HCT116 (cell line): ENCODE data around the gene ERN1. TPM values are rescaled to one million over a fixed set of nuclear protein-coding genes. Genes with fewer than 3 reads are reported as not detected.
A peak's percentile ranks its signal among the peaks of the same experiment; 100 is the strongest.

Experiments
- ATAC-seq: fragments of 200-7000 bp; cut with Tn5 transposase; 2 replicates; pipeline ENCODE4 v1.9.1; 2020; ENCODE audit warnings: mild to moderate bottlenecking, moderate library complexity
- BruUV-seq: library from RNA; stranded (reverse); fragments of 400-500 nt; replicated peaks from 2 replicates; lab custom pipeline; 2021; lab: Mats Ljungman, UMichigan
- CTCF ChIA-PET: fragments of 300-600 bp; sonication (Branson Sonifier 250); formaldehyde crosslinking; loops from one replicate; lab custom pipeline; 2021; ENCODE audit warnings: antibody characterized with exemption; lab: Charles Lee
- POLR2A ChIA-PET: fragments of 300-600, 350-600 bp; sonication (Branson Sonifier 250); formaldehyde crosslinking; loops from one replicate; lab custom pipeline; 2021; ENCODE audit warnings: antibody characterized with exemption; lab: Charles Lee
- RAD21 ChIA-PET, 2 experiments: fragments of 300-600 bp; sonication (Branson Sonifier 250); formaldehyde crosslinking; loops; one replicate each; lab custom pipeline; 2023; ENCODE audit warnings: low total read pairs in 2 of 2; ENCODE audit not compliant: uncharacterized antibody in 2 of 2, unreplicated experiment in 2 of 2, low non-redundant PET in 1 of 2; lab: Charles Lee
- DNase-seq: peaks from one replicate; pipeline ENCODE4 v3.0.0-alpha.2; 2010; ENCODE audit warnings: low read depth, low spot score
- H2AFZ ChIP-seq: fragments of 200-600 bp; shearing (Covaris generic), sonication (generic); 2 replicates; pipeline ENCODE4 v1.6.1; 2017; ENCODE audit warnings: low read depth, mixed run types, mixed read lengths, antibody characterized with exemption, low read length; ENCODE audit not compliant: poor library complexity, severe bottlenecking
- H3K27ac ChIP-seq: 2 replicates; pipeline ENCODE4 v1.5.1; 2012; ENCODE audit warnings: low read depth, low read length
- H3K27me3 ChIP-seq: fragments of 200-600 bp; sonication (generic); 2 replicates; pipeline ENCODE4 v1.6.1; 2016; ENCODE audit warnings: mixed run types, low read length, mixed read lengths; ENCODE audit not compliant: insufficient read depth
- H3K36me3 ChIP-seq, 2 experiments: fragments of 200-500 bp in 1 of 2; fragments of 200-600 bp in 1 of 2; sonication (Bioruptor generic) in 1 of 2; sonication (generic) in 1 of 2; 2 replicates each; pipeline versions ENCODE4 v1.5.1 to v1.6.1; 2014 to 2016; ENCODE audit warnings: low read length in 2 of 2, inconsistent platforms in 1 of 2, mixed read lengths in 1 of 2, mixed run types in 1 of 2; ENCODE audit not compliant: insufficient read depth in 2 of 2, control insufficient read depth in 1 of 2
- H3K4me1 ChIP-seq, 2 experiments: fragments of 200-600 bp in 1 of 2; sonication (generic) in 1 of 2; 2 replicates each; pipeline versions ENCODE4 v1.5.1 to v1.6.1; 2012 to 2017; ENCODE audit warnings: low read length in 2 of 2, inconsistent platforms in 1 of 2, mild to moderate bottlenecking in 1 of 2, mixed read lengths in 1 of 2, mixed run types in 1 of 2, moderate library complexity in 1 of 2; ENCODE audit not compliant: insufficient read depth in 2 of 2, control insufficient read depth in 1 of 2
- H3K4me2 ChIP-seq: fragments of 200-600 bp; sonication (generic); 2 replicates; pipeline ENCODE4 v1.6.1; 2017; ENCODE audit warnings: mixed run types, low read length, mixed read lengths
- H3K4me3 ChIP-seq, 2 experiments: fragments of 200-600 bp in 1 of 2; sonication (generic) in 1 of 2; replicated peaks in 1 of 2; 2 replicates each; pipeline ENCODE4 v1.5.1; 2011 to 2016; ENCODE audit warnings: low read length in 2 of 2, control low read depth in 1 of 2, low read depth in 1 of 2, mild to moderate bottlenecking in 1 of 2, mixed read lengths in 1 of 2, mixed run types in 1 of 2
- H3K79me2 ChIP-seq: fragments of 200-600 bp; sonication (generic); 2 replicates; pipeline ENCODE4 v1.6.1; 2017; ENCODE audit warnings: mild to moderate bottlenecking, mixed run types, low read length, moderate library complexity, mixed read lengths; ENCODE audit not compliant: insufficient read depth
- H3K9ac ChIP-seq: fragments of 200-600 bp; sonication (generic); 2 replicates; pipeline ENCODE4 v1.6.1; 2016; ENCODE audit warnings: low read length, mixed read lengths
- H3K9me2 ChIP-seq: fragments of 200-600 bp; sonication (generic), shearing (Covaris generic); 2 replicates; pipeline ENCODE4 v1.6.1; 2017; ENCODE audit warnings: mixed run types, mild to moderate bottlenecking, moderate library complexity; ENCODE audit not compliant: insufficient read depth
- H3K9me3 ChIP-seq, 2 experiments: fragments of 200-500 bp in 1 of 2; fragments of 200-600 bp in 1 of 2; sonication (Bioruptor generic) in 1 of 2; sonication (generic) in 1 of 2; 2 replicates each; pipeline ENCODE4 v1.6.1; 2014 to 2017; ENCODE audit warnings: low read length in 2 of 2, mixed read lengths in 2 of 2, inconsistent platforms in 1 of 2, low read depth in 1 of 2, mild to moderate bottlenecking in 1 of 2, mixed run types in 1 of 2, moderate library complexity in 1 of 2; ENCODE audit not compliant: control insufficient read depth in 1 of 2, insufficient read depth in 1 of 2
- H4K20me1 ChIP-seq: fragments of 200-600 bp; sonication (generic), shearing (Covaris generic); 2 replicates; pipeline ENCODE4 v1.6.1; 2017; ENCODE audit warnings: mixed run types, mild to moderate bottlenecking, moderate library complexity; ENCODE audit not compliant: insufficient read depth
- CBX3 ChIP-seq: IDR thresholded peaks from 2 replicates; pipeline ENCODE4 v1.6.1; 2012; ENCODE audit warnings: low read depth
- CEBPB ChIP-seq: IDR thresholded peaks from 2 replicates; pipeline ENCODE4 v1.6.1; 2012; ENCODE audit warnings: low read depth
- CTCF ChIP-seq, 3 experiments: fragments of 200-600 bp in 1 of 3; sonication (generic) in 1 of 3; IDR thresholded peaks in 2 of 3; conservative IDR thresholded peaks in 1 of 3; 2 replicates each; pipeline ENCODE4 v1.5.1; 2012 to 2017; ENCODE audit warnings: low read depth in 2 of 3, low read length in 2 of 3, antibody characterized with exemption in 1 of 3, borderline replicate concordance in 1 of 3, control low read depth in 1 of 3, mild to moderate bottlenecking in 1 of 3, mixed read lengths in 1 of 3, mixed run types in 1 of 3, moderate library complexity in 1 of 3; ENCODE audit not compliant: insufficient read depth in 1 of 3
- EZH2 ChIP-seq: fragments of 200-600 bp; sonication (generic); IDR thresholded peaks from 2 replicates; pipeline ENCODE4 v1.6.1; 2017; ENCODE audit warnings: antibody characterized with exemption, mixed run types
- FOSL1 ChIP-seq: IDR thresholded peaks from 2 replicates; pipeline ENCODE4 v1.6.1; 2012; ENCODE audit warnings: low read depth
- MAX ChIP-seq: IDR thresholded peaks from 2 replicates; pipeline ENCODE4 v1.6.1; 2012
- POLR2A ChIP-seq: IDR thresholded peaks from 2 replicates; pipeline ENCODE4 v1.7.0; 2011; ENCODE audit warnings: borderline replicate concordance; ENCODE audit not compliant: insufficient read depth, insufficient read length; ENCODE audit errors: extremely low read depth
- POLR2AphosphoS5 ChIP-seq: IDR thresholded peaks from 2 replicates; pipeline ENCODE4 v1.6.1; 2011; ENCODE audit warnings: mild to moderate bottlenecking, low read depth, low read length, moderate library complexity
- RAD21 ChIP-seq: IDR thresholded peaks from 2 replicates; pipeline ENCODE4 v1.6.1; 2012; ENCODE audit warnings: low read depth, mild to moderate bottlenecking
- REST ChIP-seq: IDR thresholded peaks from 2 replicates; pipeline ENCODE4 v1.6.1; 2012; ENCODE audit warnings: low read depth
- SIN3A ChIP-seq: IDR thresholded peaks from 2 replicates; pipeline ENCODE4 v1.6.1; 2012; ENCODE audit warnings: low read depth
- SP1 ChIP-seq: IDR thresholded peaks from 2 replicates; pipeline ENCODE4 v1.6.1; 2012; ENCODE audit warnings: low read depth
- SRF ChIP-seq: IDR thresholded peaks from 2 replicates; pipeline ENCODE4 v1.6.1; 2012; ENCODE audit warnings: low read depth
- ZFX ChIP-seq: fragments of 450-650 bp; IDR thresholded peaks from 2 replicates; pipeline ENCODE4 v1.6.1; 2017
- intact Hi-C: fragments of 100-400 bp; cut with micrococcal nuclease; formaldehyde crosslinking; loops from 2 replicates; pipeline ENCODE4 v1.10.0; 2022
- total RNA-seq: library from RNA; stranded (reverse); gene quantifications from one replicate; pipeline ENCODE4 v1.2.1, GENCODE V29; 2021; ENCODE audit not compliant: unreplicated experiment

ERN1 gene
- total RNA-seq, 1 experiment from 2014 or later = 28.2 TPM

- DNase-seq = no peak
- ATAC-seq = peak; percentile 92
- peaks cover 14 to 41% of the 10 kb centered on the region in 2 experiments for H3K4me1 ChIP-seq
- peak overlapping the region; percentile 71 for H3K4me2 ChIP-seq
- H3K9me2 ChIP-seq = no peaks in the 10 kb centered on the region
- H3K4me3 ChIP-seq = peak overlapping the region in 1 of 2 experiments; percentile 22; a peak in 2 of 4 replicates
- ChIA-PET CTCF (interaction anchor here (1.1 to 3.1 kb wide), 6 partner anchors 11 to 128 kb away, joined by 3 to 18 read pairs (median 6); no protein-coding TSS in a partner anchor), RAD21 (no interaction called here), POLR2A (interaction anchor here (0.8 kb wide), 1 partner anchor 118 kb away, joined by 3 read pairs; no protein-coding TSS in a partner anchor)
- peak overlapping the region; percentile 22; the same call in 1 of the 2 replicates for H3K9ac ChIP-seq
- H3K36me3 ChIP-seq = no peaks in the 10 kb centered on the region
- H3K9me3 ChIP-seq = no peaks in the 10 kb centered on the region
- H2AFZ ChIP-seq = peak overlapping the region; percentile 64
- intact Hi-C loops = no loop called here
- no peaks in the 10 kb centered on the region for H3K79me2 ChIP-seq
- H4K20me1 ChIP-seq = no peaks in the 10 kb centered on the region
- H3K27ac ChIP-seq = no peak overlapping the region
- TF ChIP-seq CEBPB (no peak), FOSL1 (no peak)
- no peaks in the 10 kb centered on the region for H3K27me3 ChIP-seq
- no TSS peak for BruUV-seq
These were observed 124.2 kb downstream of the ERN1 start for GRCh38 chr17:64005734-64006167.

- ChIA-PET RAD21 (no interaction called here), CTCF (interaction anchor here (1.1 to 3.1 kb wide), 5 partner anchors 12 to 59 kb away, joined by 3 to 18 read pairs (median 6); no protein-coding TSS in a partner anchor), POLR2A (no interaction called here)
- intact Hi-C loops = no loop called here
- Histone ChIP-seq H3K27ac (no peak overlapping the region), H3K4me1 (peaks cover 14 to 41% of the 10 kb centered on the region in 2 experiments), H3K4me3 (peak overlapping the region in 1 of 2 experiments; percentile 22; a peak in 2 of 4 replicates), H3K9ac (peak overlapping the region; percentile 22; the same call in 1 of the 2 replicates), H2AFZ (peak overlapping the region; percentile 64), H3K36me3 (no peaks in the 10 kb centered on the region), H3K79me2 (no peaks in the 10 kb centered on the region), H3K9me2 (no peaks in the 10 kb centered on the region), H3K27me3 (no peaks in the 10 kb centered on the region), H4K20me1 (no peaks in the 10 kb centered on the region), H3K4me2 (peak overlapping the region; percentile 71), H3K9me3 (no peaks in the 10 kb centered on the region)
- DNase-seq (no peak), ATAC-seq (peak; percentile 44; the same call in 1 of the 2 replicates)
- BruUV-seq = no TSS peak
- TF ChIP-seq CTCF (IDR thresholded peaks at IDR 0.05 in 2 of 3, conservative IDR thresholded peaks at IDR 0.05 in 1 of 3; ENCODE audit: borderline replicate concordance in 1 of 3, insufficient read depth in 1 of 3, low read depth in 2 of 3, low read length in 2 of 3) (no peak), CEBPB (no peak), SP1 (no peak), EZH2 (no peak), RAD21 (no peak), SRF (no peak), REST (no peak), MAX (no peak), POLR2AphosphoS5 (no peak), ZFX (no peak), POLR2A (no peak), CBX3 (no peak), SIN3A (no peak)
These were observed 124.8 kb downstream of the ERN1 start for GRCh38 chr17:64004903-64005733.
